ENCODE measurements around the gene CHAC1.
"Not testable (repeated sequence)": the region's sequence is repeated elsewhere in the genome, so short reads cannot be mapped to it uniquely, and the experiment has no call there.

The CHAC1 gene

GRCh38 chr15:40936709-40937666, 16.3 kb upstream of the CHAC1 start:
- DNase-seq: no peak

- DNase-seq: no peak
Observed at GRCh38 chr15:40937762-40938535, 15.3 kb upstream of the CHAC1 start.

- no peak for DNase-seq
Observed at GRCh38 chr15:40938536-40938870, 14.8 kb upstream of the CHAC1 start.

DNA sequence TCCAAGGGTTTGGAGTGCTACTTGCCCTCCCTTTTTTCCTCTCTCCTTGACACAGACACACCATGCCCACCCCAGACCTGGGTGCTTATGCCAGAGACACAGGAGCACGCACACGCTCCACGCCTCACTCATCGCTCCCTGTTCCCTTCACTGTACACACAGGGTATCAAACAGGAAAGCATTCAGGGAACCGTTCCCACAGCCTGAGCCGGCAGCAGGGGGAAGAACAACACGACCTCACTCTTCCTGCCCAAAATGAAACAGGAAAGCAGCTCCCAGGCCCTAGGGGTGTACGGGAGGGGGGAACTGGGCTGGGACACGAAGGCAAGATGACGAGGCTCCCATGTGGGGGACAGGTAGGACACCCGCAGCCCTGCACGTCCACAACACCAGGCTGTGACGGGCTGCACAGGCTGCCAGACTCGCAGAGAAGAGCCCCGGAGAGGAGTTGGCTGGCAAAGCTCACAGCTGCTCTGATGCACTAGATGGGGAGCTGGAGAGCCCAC, 12.9 kb upstream of the CHAC1 start:
- no peak for DNase-seq

DNA sequence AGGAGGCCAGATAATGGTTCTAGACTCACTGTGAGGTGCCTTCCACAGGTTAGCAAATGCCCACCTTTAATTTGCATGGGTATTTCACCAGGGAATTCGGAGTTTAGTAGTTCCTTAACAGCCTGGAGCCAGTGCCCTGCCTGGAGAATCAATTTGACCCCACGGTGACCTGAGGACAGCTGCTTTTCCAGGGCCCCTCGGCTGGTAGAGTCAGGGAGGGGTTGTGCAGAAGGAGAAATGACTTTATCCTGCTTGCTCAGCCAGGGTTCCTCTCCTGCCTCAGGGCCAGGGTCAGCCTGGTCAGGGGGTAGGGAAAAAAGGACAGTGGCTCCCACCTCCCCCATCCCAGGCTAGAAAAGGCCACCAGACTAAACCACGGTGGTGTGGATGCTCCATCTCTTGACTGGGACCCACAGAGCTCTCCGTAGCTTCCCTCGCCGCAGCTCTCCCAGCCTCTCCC, 12.2 kb upstream of the CHAC1 start:
- peak in 1 of 56 donors; percentile 39 for DNase-seq

- DNase-seq: peak in 41 of 56 donors; percentile 9 to 84 (median 43)
Observed at GRCh38 chr15:40941528-40942336, 11.5 kb upstream of the CHAC1 start.

GRCh38 chr15:40942337-40942854, 10.9 kb upstream of the CHAC1 start:
- no peak for DNase-seq

- no peak for DNase-seq
Observed at GRCh38 chr15:40942878-40943277, 10.4 kb upstream of the CHAC1 start.

DNA sequence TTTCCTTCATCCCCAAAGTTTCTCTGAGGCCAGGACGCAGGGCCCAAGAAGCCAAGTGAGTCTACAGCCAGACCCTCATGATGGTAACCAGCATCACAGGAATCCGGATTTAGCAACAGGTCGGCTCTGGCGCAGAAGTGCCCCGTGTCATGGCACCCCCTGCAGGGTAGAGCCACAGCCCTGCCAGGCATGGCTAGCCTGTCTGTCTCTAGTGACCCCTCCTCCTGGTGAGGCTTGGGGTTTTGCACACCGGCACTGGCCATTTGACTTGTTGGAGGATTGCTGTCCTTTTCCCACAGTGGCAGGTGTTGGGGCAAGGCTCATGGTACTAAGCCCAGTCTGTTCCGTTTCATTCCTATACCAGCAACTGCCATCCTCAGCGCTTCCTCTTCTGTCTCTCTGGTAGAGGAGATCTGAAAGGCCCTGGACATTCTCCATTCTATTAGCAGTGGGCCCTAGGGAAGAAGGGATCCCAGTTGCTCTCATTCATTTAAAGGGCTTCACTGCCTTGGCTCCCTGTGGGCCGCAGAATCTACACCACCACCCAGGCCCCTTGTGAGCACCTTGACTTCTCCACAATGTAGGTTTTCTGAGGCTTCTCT, 9.4 kb upstream of the CHAC1 start:
- no peak for DNase-seq

- no peak for DNase-seq
Observed at GRCh38 chr15:40944510-40945296, 8.6 kb upstream of the CHAC1 start.

DNA sequence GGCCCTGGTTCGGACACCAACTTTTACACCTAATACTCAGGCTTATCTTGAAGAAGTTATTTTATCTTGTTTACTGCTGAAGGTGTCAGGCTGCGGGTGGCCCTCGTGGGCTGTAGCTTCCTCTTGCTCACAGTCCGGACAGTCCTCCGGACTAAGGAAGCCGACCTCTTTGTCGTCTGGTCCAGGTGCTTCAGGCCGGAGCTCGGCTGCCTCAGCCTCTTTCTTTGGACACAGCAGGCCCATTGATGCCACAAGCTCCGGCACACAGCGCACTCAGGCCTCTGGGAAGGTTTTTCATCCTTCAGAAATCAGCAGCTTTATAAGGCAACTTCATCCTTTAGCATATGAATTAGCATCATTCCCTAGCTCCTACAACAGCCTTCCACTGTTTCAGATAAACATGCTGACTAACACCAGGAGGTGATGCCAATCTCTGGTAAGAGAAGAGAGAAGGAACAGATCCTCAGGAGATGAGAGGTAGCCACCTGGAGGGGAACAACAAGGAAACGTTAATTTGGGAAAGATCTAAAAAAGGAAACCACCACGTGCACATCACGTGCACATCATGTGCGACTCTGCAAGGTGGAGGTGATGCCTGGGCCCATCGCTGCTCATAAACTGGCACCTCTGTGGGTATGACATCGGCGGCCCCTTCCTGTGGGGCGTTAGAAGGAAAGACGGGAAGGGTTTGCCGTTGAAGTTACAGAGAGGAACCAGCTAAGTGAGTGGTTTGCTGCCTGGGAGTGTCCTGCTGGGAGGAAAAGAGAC, 4.4 kb upstream of the CHAC1 start:
- no peak for DNase-seq

DNA sequence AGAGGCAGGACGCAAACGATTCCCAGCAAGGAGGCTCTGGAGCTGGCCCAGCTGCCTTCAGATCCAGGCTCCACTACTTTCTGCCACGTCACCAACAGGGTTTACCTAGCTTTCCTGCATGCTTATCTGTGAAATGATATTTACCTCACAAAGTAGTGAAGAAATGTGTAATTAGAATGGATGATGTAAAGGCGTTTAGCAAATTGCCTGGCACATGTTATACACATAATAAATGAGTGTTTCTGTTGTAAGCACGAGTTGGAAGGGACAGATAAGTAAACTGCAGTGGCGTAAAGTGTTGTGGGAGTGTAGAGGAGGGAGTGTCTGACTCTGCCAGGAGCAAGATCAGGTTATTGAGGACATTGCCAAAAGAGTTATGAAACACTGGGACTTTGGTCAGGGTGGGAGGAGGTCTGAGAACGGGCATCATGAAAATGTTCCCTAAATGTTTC, 3.5 kb upstream of the CHAC1 start:
- DNase-seq: no peak

GRCh38 chr15:40951764-40952163, 1.5 kb upstream of the CHAC1 start:
- no peak for DNase-seq

GRCh38 chr15:40952301-40952900, 870 bp upstream of the CHAC1 start:
- DNase-seq: no peak

DNA sequence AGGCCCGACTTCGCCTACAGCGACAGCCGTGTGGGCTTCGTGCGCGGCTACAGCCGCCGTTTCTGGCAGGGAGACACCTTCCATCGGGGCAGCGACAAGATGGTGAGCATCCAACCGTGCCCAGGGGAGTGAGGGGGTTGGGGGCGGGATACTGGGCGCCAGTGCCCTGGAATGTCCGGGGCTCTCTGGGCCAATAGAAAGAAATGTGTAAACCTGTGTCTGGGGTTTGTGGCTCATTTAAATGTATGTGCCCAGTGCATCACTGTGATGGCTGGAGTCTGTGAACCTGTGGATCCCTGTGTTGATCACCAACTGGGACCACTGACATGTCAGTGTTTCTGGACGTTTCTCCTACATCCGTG, 423 bp downstream of the CHAC1 start:
- no peak for DNase-seq

GRCh38 chr15:40954158-40954848, 1.0 kb downstream of the CHAC1 start:
- not testable (repeated sequence) for DNase-seq

DNA sequence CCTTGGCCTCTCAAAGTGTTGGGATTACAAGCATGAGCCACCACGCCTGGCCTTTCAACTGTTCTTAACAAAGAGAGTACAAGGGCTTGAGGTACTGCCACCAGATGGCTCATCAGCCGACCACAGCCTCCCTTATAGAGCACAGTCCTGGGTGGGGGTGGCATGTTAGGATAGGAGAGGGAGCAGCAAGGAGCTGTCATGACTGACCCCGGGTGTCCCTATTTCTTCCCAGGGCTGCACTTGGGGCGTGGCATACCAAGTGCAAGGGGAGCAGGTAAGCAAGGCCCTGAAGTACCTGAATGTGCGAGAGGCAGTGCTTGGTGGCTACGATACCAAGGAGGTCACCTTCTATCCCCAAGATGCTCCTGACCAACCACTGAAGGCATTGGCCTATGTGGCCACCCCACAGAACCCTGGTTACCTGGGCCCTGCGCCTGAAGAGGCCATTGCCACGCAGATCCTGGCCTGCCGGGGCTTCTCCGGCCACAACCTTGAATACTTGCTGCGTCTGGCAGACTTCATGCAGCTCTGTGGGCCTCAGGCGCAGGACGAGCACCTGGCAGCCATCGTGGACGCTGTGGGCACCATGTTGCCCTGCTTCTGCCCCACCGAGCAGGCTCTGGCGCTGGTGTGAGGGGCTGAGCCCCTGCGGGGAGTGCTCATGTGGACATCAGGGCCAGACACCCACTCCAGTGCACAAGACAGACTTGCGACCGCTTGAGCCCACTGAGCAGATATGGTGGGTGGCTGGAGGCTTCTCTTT, 2.1 kb downstream of the CHAC1 start:
- no peak for DNase-seq
